HG02798 (cell line): ENCODE results near the gene ASB5.
A peak's percentile ranks its signal among the peaks of the same experiment; 100 is the strongest.
"Not testable (repeated sequence)": the region's sequence is repeated elsewhere in the genome, so short reads cannot be mapped to it uniquely, and the experiment has no call there.

Experiments
- ATAC-seq: cut with Tn5 transposase; IDR thresholded peaks from one replicate; pipeline ENCODE4 v1.9.1; 2021; ENCODE audit warnings: mild to moderate bottlenecking; ENCODE audit not compliant: unreplicated experiment, poor library complexity

ASB5 gene

GRCh38 chr4:176229645-176230044 is 39.4 kb downstream of the ASB5 start:
- ATAC-seq, result no peak

- ATAC-seq, result no peak
Measured at GRCh38 chr4:176226736-176227135, 42.3 kb downstream of the ASB5 start.

GRCh38 chr4:176223561-176223960 is 45.5 kb downstream of the ASB5 start:
- no peak for ATAC-seq

GRCh38 chr4:176222149-176222548 is 46.9 kb downstream of the ASB5 start:
- ATAC-seq, result no peak

GRCh38 chr4:176217510-176217909 is 51.5 kb downstream of the ASB5 start:
- ATAC-seq, result no peak

- not testable (repeated sequence) for ATAC-seq
Measured at GRCh38 chr4:176212351-176212750, 56.7 kb downstream of the ASB5 start.

- no peak for ATAC-seq
Measured at GRCh38 chr4:176210579-176211296, 58.3 kb downstream of the ASB5 start.

- ATAC-seq, result no peak
Measured at GRCh38 chr4:176210101-176210500, 58.9 kb downstream of the ASB5 start.

- ATAC-seq, result no peak
Measured at GRCh38 chr4:176209535-176209934, 59.5 kb downstream of the ASB5 start.

- no peak for ATAC-seq
Measured at GRCh38 chr4:176207839-176208238, 61.2 kb downstream of the ASB5 start.

- ATAC-seq, result no peak
Measured at GRCh38 chr4:176205299-176205698, 63.7 kb downstream of the ASB5 start.

- ATAC-seq, result no peak
Measured at GRCh38 chr4:176198316-176198903, 70.6 kb downstream of the ASB5 start.

- ATAC-seq, result peak; percentile 98
Measured at GRCh38 chr4:176195184-176195978, 73.6 kb downstream of the ASB5 start, which contains the start of gene SPATA4. SPATA4 (minus strand) TSS chr4:176195585; CDS start chr4:176195562, 23 bp downstream.

- no peak for ATAC-seq
Measured at GRCh38 chr4:176193938-176194337, 75.1 kb downstream of the ASB5 start.

GRCh38 chr4:176193126-176193525 is 75.9 kb downstream of the ASB5 start:
- ATAC-seq, result no peak

GRCh38 chr4:176191974-176192373 is 77.0 kb downstream of the ASB5 start:
- no peak for ATAC-seq

- ATAC-seq, result no peak
Measured at GRCh38 chr4:176189891-176190795, 78.9 kb downstream of the ASB5 start.

- ATAC-seq, result no peak
Measured at GRCh38 chr4:176188654-176189053, 80.4 kb downstream of the ASB5 start.

- ATAC-seq, result peak; percentile 29
Measured at GRCh38 chr4:176187624-176188023, 81.4 kb downstream of the ASB5 start.
